Measurements from ENCODE around the gene GPRC5D. TPM values are rescaled to one million over a fixed set of nuclear protein-coding genes. Genes with fewer than 3 reads are reported as not detected.

Gene GPRC5D
- total RNA-seq, 6 experiments from 2014 or later = not detected

- Histone ChIP-seq H3K36me3 (no peaks in the 10 kb centered on the region), H3K27ac (no peak overlapping the region), H3K4me3 (no peak overlapping the region), H3K4me1 (no peaks in the 10 kb centered on the region), H3K9me3 (no peaks in the 10 kb centered on the region), H3K27me3 (no peaks in the 10 kb centered on the region)
- no peak for ATAC-seq
- intact Hi-C loops (cut with DNase I) = no loop called here
- TF ChIP-seq, protein P1, sequence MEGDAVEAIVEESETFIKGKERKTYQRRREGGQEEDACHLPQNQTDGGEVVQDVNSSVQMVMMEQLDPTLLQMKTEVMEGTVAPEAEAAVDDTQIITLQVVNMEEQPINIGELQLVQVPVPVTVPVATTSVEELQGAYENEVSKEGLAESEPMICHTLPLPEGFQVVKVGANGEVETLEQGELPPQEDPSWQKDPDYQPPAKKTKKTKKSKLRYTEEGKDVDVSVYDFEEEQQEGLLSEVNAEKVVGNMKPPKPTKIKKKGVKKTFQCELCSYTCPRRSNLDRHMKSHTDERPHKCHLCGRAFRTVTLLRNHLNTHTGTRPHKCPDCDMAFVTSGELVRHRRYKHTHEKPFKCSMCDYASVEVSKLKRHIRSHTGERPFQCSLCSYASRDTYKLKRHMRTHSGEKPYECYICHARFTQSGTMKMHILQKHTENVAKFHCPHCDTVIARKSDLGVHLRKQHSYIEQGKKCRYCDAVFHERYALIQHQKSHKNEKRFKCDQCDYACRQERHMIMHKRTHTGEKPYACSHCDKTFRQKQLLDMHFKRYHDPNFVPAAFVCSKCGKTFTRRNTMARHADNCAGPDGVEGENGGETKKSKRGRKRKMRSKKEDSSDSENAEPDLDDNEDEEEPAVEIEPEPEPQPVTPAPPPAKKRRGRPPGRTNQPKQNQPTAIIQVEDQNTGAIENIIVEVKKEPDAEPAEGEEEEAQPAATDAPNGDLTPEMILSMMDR (IDR thresholded peaks at IDR 0.05) = no peak
- no peak for TF ChIP-seq POLR2A (IDR thresholded peaks at IDR 0.05)
- WGBS (ENCODE audit: insufficient coverage, low coverage, low lambda C conversion rate, missing lambda C conversion rate) = 85% methylated on average over 7 of the region's 8 CpGs
- DNase-seq = no peak
Observed at GRCh38 chr12:12934556-12934955, 17.4 kb downstream of the GPRC5D start.

GRCh38 chr12:12933742-12934141 is 18.2 kb downstream of the GPRC5D start:
- H3K27ac ChIP-seq = no peak overlapping the region
- intact Hi-C loops (cut with DNase I) = no loop called here
- H3K4me3 ChIP-seq = no peak overlapping the region
- H3K4me1 ChIP-seq = no peaks in the 10 kb centered on the region
- TF ChIP-seq POLR2A (IDR thresholded peaks at IDR 0.05) = no peak
- TF ChIP-seq, protein P1 (IDR thresholded peaks at IDR 0.05) = no peak
- DNase-seq = no peak
- H3K27me3 ChIP-seq = no peaks in the 10 kb centered on the region
- H3K9me3 ChIP-seq = no peaks in the 10 kb centered on the region
- 88% methylated on average over 4 of the region's 4 CpGs for WGBS (ENCODE audit: insufficient coverage, low coverage, low lambda C conversion rate, missing lambda C conversion rate)
- no peaks in the 10 kb centered on the region for H3K36me3 ChIP-seq
- no peak for ATAC-seq

DNA sequence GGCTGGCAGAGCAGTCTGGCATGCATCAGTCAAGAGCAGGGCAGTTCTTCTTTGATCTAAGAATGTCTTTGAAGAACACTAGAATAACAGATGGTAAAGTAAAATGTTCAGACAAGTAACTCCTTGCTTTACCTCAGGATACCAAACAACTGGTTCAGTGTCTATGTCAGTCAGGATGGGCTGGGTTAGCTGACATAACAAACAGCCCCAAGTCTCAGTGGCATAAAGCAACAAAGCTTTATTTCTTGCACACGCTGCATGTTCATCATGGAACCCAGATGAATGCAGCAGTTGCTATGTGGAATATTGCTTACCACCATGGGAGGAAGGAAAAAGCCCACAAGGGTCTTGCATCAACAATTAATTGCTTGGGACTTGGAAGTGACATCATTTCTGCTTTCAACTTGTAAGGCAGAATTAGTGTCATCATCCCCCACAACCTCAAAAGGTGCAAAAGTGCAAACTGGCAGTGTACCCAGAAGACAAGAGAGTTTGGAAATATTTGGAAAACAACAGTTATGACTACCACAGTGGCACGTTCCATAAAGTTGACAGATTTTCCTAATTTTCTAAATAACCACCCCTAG is 21.2 kb downstream of the GPRC5D start:
- TF ChIP-seq, protein P1 (IDR thresholded peaks at IDR 0.05) = no peak
- TF ChIP-seq POLR2A (IDR thresholded peaks at IDR 0.05) = no peak
- H3K27ac ChIP-seq = no peak overlapping the region
- no peak overlapping the region for H3K4me3 ChIP-seq
- intact Hi-C loops (cut with DNase I) = no loop called here
- ATAC-seq (no peak), DNase-seq (no peak)
- 88% methylated on average over 2 of the region's 2 CpGs for WGBS (ENCODE audit: insufficient coverage, low coverage, low lambda C conversion rate, missing lambda C conversion rate)
- no peaks in the 10 kb centered on the region for H3K4me1 ChIP-seq
- no peaks in the 10 kb centered on the region for H3K9me3 ChIP-seq
- H3K36me3 ChIP-seq = no peaks in the 10 kb centered on the region
- no peaks in the 10 kb centered on the region for H3K27me3 ChIP-seq

- intact Hi-C loops (cut with DNase I) = no loop called here
- Histone ChIP-seq H3K9me3 (no peaks in the 10 kb centered on the region), H3K36me3 (no peaks in the 10 kb centered on the region), H3K4me1 (no peaks in the 10 kb centered on the region), H3K27ac (no peak overlapping the region), H3K27me3 (no peaks in the 10 kb centered on the region), H3K4me3 (no peak overlapping the region)
- DNase-seq = no peak
- no peak for TF ChIP-seq POLR2A (IDR thresholded peaks at IDR 0.05)
- TF ChIP-seq, protein P1 (IDR thresholded peaks at IDR 0.05) = no peak
- no peak for ATAC-seq
- 94% methylated on average over 6 of the region's 6 CpGs for WGBS (ENCODE audit: insufficient coverage, low coverage, low lambda C conversion rate, missing lambda C conversion rate)
Observed at GRCh38 chr12:12929696-12930095, 22.3 kb downstream of the GPRC5D start.

Data from right lobe of liver (tissue), 6 donors.